Esophagus squamous epithelium (tissue), 5 donors: ENCODE measurements around the gene TIMM22. TPM values are rescaled to one million over a fixed set of nuclear protein-coding genes. Genes with fewer than 3 reads are reported as not detected.
"Not testable (repeated sequence)": the region's sequence is repeated elsewhere in the genome, so short reads cannot be mapped to it uniquely, and the experiment has no call there.

ENCODE experiments used
- DNase-seq: peaks from one replicate; lab custom pipeline; 2025; lab: John Stamatoyannopoulos, UW
- H3K27ac ChIP-seq, 4 donors: fragments of 200-600 bp; sonication (generic); one replicate each; pipeline ENCODE4 v1.5.1; 2016 to 2019; ENCODE audit warnings: mild to moderate bottlenecking in 1 of 4
- H3K27me3 ChIP-seq, 4 donors: fragments of 200-600 bp; sonication (generic); 1 replicate in 3 of 4; 2 replicates in 1 of 4; pipeline versions ENCODE4 v1.5.1 to v1.6.0; 2017 to 2021; ENCODE audit warnings: antibody characterized with exemption in 1 of 4
- H3K36me3 ChIP-seq, 3 donors: fragments of 200-600 bp; sonication (generic); one replicate each; pipeline ENCODE4 v1.5.1; 2016 to 2019
- H3K4me1 ChIP-seq, 3 donors: fragments of 200-600 bp; sonication (generic); one replicate each; pipeline ENCODE4 v1.5.1; 2017 to 2019
- H3K4me3 ChIP-seq, 4 donors: fragments of 200-600 bp; sonication (generic); 1 replicate in 3 of 4; 2 replicates in 1 of 4; pipeline ENCODE4 v1.5.1; 2016 to 2019; ENCODE audit warnings: mild to moderate bottlenecking in 2 of 4, moderate library complexity in 1 of 4
- H3K9me3 ChIP-seq, 3 donors: fragments of 200-600 bp; sonication (generic); one replicate each; pipeline ENCODE4 v1.5.1; 2016 to 2019
- CTCF ChIP-seq, 6 experiments: fragments of 450-650 bp in 4 of 6; fragments of 200-600 bp in 2 of 6; sonication (generic) in 2 of 6; IDR thresholded peaks; one replicate each; pipeline ENCODE4 v1.5.1; 2016 to 2019; ENCODE audit warnings: antibody characterized with exemption in 6 of 6, mild to moderate bottlenecking in 4 of 6, moderate library complexity in 4 of 6
- POLR2A ChIP-seq, 4 donors: fragments of 450-650 bp; IDR thresholded peaks; one replicate each; pipeline ENCODE4 v1.6.1; 2017; ENCODE audit warnings: antibody characterized with exemption in 4 of 4, mild to moderate bottlenecking in 4 of 4, moderate library complexity in 3 of 4
- whole genome bisulfite sequencing, 2 donors: methylation state at CpG; one replicate each; pipeline ENCODE4 v1.1.5; 2018; 5-methylcytosine and 5-hydroxymethylcytosine counted together
- intact Hi-C: fragments of 100-400 bp; cut with DNase I; formaldehyde crosslinking; loops from one replicate; pipeline ENCODE4 v1.15.0; 2022
- total RNA-seq, 4 donors: library from RNA; depleted of rRNA; stranded (reverse); fragments of >200 nt; gene quantifications; one replicate each; pipeline ENCODE4 v1.1.0, GENCODE V29; 2016
- donor health status: DM: yes; HTN: yes; CAD: no.

The TIMM22 gene
- total RNA-seq, 4 donors from 2014 or later = 7.7 to 18.5 (median 11.8) TPM

GRCh38 chr17:992933-993332 is 4.0 kb upstream of the TIMM22 start:
- Histone ChIP-seq H3K9me3 (no peaks in the 10 kb centered on the region), H3K4me3 (no peak overlapping the region), H3K27ac (no peak overlapping the region), H3K4me1 (peaks cover 5 to 15% (median 10%) of the 10 kb centered on the region in 3 donors), H3K27me3 (no peaks in the 10 kb centered on the region), H3K36me3 (no peaks in the 10 kb centered on the region)
- intact Hi-C loops = no loop called here
- 72 to 76% methylated on average over 4 to 9 of the region's 13 CpGs for WGBS, 2 donors
- no peak for DNase-seq
- TF ChIP-seq POLR2A (IDR thresholded peaks at IDR 0.05) (no peak), CTCF (IDR thresholded peaks at IDR 0.05) (no peak)

GRCh38 chr17:995324-995723 is 1.6 kb upstream of the TIMM22 start:
- H3K27me3 ChIP-seq, H3K9me3 ChIP-seq, intact Hi-C loops, DNase-seq, H3K4me3 ChIP-seq, H3K27ac ChIP-seq: not testable (repeated sequence)
- peaks cover 16 to 37% (median 17%) of the 10 kb centered on the region in 3 donors for H3K4me1 ChIP-seq
- H3K36me3 ChIP-seq = peaks cover 0 to 11% (median 3%) of the 10 kb centered on the region in 3 donors
- 64 to 83% methylated on average over 5 to 7 of the region's 8 CpGs for WGBS, 2 donors

GRCh38 chr17:998111-998510 is 1.2 kb downstream of the TIMM22 start:
- DNase-seq = no peak
- no peak for TF ChIP-seq CTCF (IDR thresholded peaks at IDR 0.05)
- TF ChIP-seq POLR2A (IDR thresholded peaks at IDR 0.05) = no peak
- no peaks in the 10 kb centered on the region for H3K27me3 ChIP-seq
- intact Hi-C loops = no loop called here
- peak overlapping the region in 3 of 4 donors; percentile 87 to 93 (median 92) for H3K27ac ChIP-seq
- H3K36me3 ChIP-seq = peaks cover 11 to 39% (median 17%) of the 10 kb centered on the region in 3 donors
- no peaks in the 10 kb centered on the region for H3K9me3 ChIP-seq
- peaks cover 19 to 65% (median 42%) of the 10 kb centered on the region in 3 donors for H3K4me1 ChIP-seq
- peak overlapping the region; percentile 66 to 98 (median 87) for H3K4me3 ChIP-seq
- 25 to 26% methylated on average over 2 of the region's 2 CpGs for WGBS, 2 donors

GRCh38 chr17:1000597-1001461 is 3.9 kb downstream of the TIMM22 start:
- peak overlapping the region; percentile 43 to 88 (median 74) for H3K27ac ChIP-seq
- peaks cover 15 to 66% (median 29%) of the 10 kb centered on the region in 3 donors for H3K36me3 ChIP-seq
- intact Hi-C loops = no loop called here
- H3K27me3 ChIP-seq = no peaks in the 10 kb centered on the region
- H3K4me3 ChIP-seq = no peak overlapping the region
- no peak for DNase-seq
- H3K4me1 ChIP-seq = peaks cover 29 to 91% (median 68%) of the 10 kb centered on the region in 3 donors
- 58 to 62% methylated on average over 11 to 12 of the region's 15 CpGs for WGBS, 2 donors
- TF ChIP-seq POLR2A (IDR thresholded peaks at IDR 0.05) = no peak
- TF ChIP-seq CTCF (IDR thresholded peaks at IDR 0.05) = no peak
- H3K9me3 ChIP-seq = no peaks in the 10 kb centered on the region

GRCh38 chr17:1001640-1002411 is 4.9 kb downstream of the TIMM22 start:
- DNase-seq = no peak
- TF ChIP-seq POLR2A (IDR thresholded peaks at IDR 0.05) (no peak), CTCF (IDR thresholded peaks at IDR 0.05) (no peak)
- no peaks in the 10 kb centered on the region for H3K9me3 ChIP-seq
- H3K27ac ChIP-seq = peak overlapping the region; percentile 43 to 88 (median 74)
- WGBS, 2 donors = 48 to 74% methylated on average over 11 of the region's 18 CpGs
- intact Hi-C loops = no loop called here
- no peaks in the 10 kb centered on the region for H3K27me3 ChIP-seq
- H3K36me3 ChIP-seq = peaks cover 15 to 75% (median 29%) of the 10 kb centered on the region in 3 donors
- no peak overlapping the region for H3K4me3 ChIP-seq
- peaks cover 37 to 93% (median 73%) of the 10 kb centered on the region in 3 donors for H3K4me1 ChIP-seq
